Measurements from ENCODE around the gene NCOA5. TPM values are rescaled to one million over a fixed set of nuclear protein-coding genes. Genes with fewer than 3 reads are reported as not detected.

Gene NCOA5
- total RNA-seq, 2 donors from 2014 or later, result 14.5 to 15.0 TPM

DNA sequence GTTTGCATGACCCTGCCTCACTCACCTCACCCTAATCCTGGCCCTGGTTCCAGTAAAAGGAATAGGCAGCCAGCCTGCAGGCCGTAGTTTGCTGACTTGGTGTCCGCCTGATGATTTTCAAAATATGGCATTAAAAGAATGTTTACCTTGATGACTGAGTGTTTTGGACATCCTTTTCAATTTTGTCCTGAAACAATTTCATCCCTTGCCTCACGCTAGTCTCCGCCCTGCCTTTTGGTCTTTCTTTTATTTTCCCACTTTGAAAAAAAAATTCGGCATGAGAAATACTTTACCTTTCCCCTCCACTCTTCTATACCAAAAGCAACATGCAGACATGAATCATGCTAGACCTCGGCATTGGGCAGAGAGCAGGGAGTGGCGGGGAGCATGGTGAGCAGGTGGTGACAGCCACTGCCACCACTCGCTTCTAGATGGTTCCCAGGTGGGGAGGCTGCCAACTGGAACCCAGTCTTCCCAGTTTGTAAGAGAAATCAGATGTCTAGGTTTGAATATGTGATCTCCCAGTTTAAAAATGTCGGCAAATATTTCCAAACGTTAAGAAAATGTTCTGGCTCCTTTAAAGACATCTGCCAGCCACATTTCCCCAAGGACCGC is 37.7 kb upstream of the NCOA5 start:
- Mint-ChIP-seq H3K27me3 (peaks cover 62% of the 10 kb centered on the region), H3K27ac (no peak overlapping the region)

DNA sequence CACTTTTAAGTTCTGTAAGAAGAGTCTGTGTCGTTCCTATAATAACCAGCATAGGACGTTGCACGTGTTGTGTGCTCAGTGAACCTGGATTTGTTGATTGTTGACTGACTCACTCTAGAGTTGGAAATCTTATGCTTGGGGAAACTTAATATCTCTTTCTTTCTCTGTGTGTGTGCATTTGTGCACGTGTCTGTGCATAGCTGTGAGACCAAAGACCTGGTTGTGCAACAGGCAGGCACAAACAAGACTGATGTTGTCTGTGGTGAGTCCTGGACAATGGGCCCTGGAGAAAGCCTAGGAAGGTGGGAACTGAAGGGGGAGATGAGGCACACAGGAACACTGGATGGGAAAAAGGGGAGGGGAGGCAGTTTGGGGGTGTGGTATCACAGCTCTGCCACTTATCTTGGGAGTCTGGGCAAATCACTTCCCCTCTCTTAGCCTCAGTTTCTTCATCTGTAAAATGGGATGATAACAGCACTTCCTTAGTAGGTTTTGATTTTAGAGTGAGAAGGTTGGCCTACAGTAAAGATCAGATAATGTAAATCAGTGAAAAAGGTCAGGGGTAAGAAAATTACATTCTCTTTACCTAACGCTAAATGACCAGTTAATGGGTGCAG is 36.8 kb upstream of the NCOA5 start:
- H3K4me1 Mint-ChIP-seq, result peaks cover 4% of the 10 kb centered on the region
- no peak overlapping the region for H3K27ac Mint-ChIP-seq
- peaks cover 53% of the 10 kb centered on the region for H3K27me3 Mint-ChIP-seq
- DNase-seq (no peak), ATAC-seq (no peak)
- no peak overlapping the region for H3K4me3 Mint-ChIP-seq
- no peaks in the 10 kb centered on the region for H3K9me3 ChIP-seq (ENCODE audit: control insufficient read depth, low read length, poor library complexity, severe bottlenecking)
- H3K36me3 Mint-ChIP-seq (ENCODE audit: low read depth), result peaks cover 5% of the 10 kb centered on the region

More for the DNA sequence above, 37.7 kb upstream of the NCOA5 start:
- Mint-ChIP-seq H3K4me1 (peaks cover 4% of the 10 kb centered on the region), H3K36me3 (ENCODE audit: low read depth) (peaks cover 5% of the 10 kb centered on the region), H3K4me3 (no peak overlapping the region)
- ATAC-seq, result no peak
- no peak for DNase-seq
- no peaks in the 10 kb centered on the region for H3K9me3 ChIP-seq (ENCODE audit: control insufficient read depth, low read length, poor library complexity, severe bottlenecking)

DNA sequence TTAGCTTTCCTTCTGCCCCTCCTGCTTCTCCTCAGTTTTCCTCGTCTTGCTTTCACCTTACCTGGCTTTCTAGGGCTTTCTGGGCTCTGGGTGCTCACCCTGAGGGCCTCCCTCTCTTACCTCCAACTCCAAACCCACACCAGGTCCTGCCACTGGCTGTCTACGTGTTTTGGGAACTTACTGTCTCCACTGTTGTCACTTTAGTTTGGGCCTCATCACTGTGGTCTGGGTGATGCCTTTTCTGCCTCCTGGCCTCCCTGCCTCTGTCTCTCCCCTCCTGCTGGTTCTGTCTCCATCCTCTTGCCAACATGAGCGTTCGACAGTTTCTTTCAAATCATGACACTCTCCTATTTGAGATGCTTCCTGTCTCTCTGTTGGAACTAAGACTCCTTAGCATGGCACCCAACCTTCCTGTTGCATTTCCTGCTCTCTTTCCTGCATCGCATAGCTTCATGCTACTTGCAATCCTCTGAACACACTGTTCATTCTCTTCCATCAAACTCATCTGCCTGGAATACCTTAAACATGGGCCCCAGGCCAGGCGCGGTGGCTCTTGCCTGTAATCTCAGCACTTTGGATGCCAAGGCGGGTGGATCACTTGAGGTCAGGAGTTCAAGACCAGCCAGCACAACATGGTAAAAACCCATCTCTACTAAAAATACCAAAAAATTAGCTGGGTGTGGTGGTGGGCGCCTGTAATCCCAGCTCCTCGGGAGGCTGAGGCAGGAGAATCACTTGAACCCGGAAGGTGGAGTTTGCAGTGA is 33.9 kb upstream of the NCOA5 start:
- Mint-ChIP-seq H3K4me1 (peaks cover 10% of the 10 kb centered on the region), H3K36me3 (ENCODE audit: low read depth) (peaks cover 5% of the 10 kb centered on the region), H3K27me3 (peaks cover 27% of the 10 kb centered on the region), H3K27ac (no peak overlapping the region), H3K4me3 (no peak overlapping the region)
- ATAC-seq (no peak), DNase-seq (no peak)
- no peaks in the 10 kb centered on the region for H3K9me3 ChIP-seq (ENCODE audit: control insufficient read depth, low read length, poor library complexity, severe bottlenecking)

GRCh38 chr20:46122516-46123481 is 33.0 kb upstream of the NCOA5 start:
- peaks cover 15% of the 10 kb centered on the region for H3K4me1 Mint-ChIP-seq
- peaks cover 5% of the 10 kb centered on the region for H3K36me3 Mint-ChIP-seq (ENCODE audit: low read depth)
- ATAC-seq, result no peak
- H3K27ac Mint-ChIP-seq, result no peak overlapping the region
- DNase-seq, result no peak
- H3K9me3 ChIP-seq (ENCODE audit: control insufficient read depth, low read length, poor library complexity, severe bottlenecking), result no peaks in the 10 kb centered on the region
- peaks cover 27% of the 10 kb centered on the region for H3K27me3 Mint-ChIP-seq
- H3K4me3 Mint-ChIP-seq, result no peak overlapping the region

DNA sequence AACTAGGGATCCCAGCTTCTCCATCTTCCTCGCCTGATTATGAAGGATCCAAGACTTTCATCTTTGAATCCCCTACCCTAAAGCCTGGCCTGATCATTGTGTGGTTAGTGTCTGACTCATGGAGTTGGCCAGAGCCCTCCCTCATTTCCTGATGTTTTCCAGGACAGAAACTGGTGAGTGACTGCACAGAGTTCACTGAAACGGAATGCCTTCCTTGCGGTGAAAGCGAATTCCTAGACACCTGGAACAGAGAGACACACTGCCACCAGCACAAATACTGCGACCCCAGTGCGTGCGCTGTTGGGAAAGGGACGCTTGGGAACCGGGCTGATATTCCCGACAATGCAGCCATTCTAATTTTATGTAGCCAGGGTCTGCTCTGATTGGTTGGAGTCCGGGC is 32.3 kb upstream of the NCOA5 start:
- Mint-ChIP-seq H3K27me3 (peaks cover 23% of the 10 kb centered on the region), H3K4me1 (peaks cover 19% of the 10 kb centered on the region), H3K4me3 (no peak overlapping the region), H3K36me3 (ENCODE audit: low read depth) (peaks cover 5% of the 10 kb centered on the region), H3K27ac (no peak overlapping the region)
- no peak for ATAC-seq
- no peak for DNase-seq
- H3K9me3 ChIP-seq (ENCODE audit: control insufficient read depth, low read length, poor library complexity, severe bottlenecking), result no peaks in the 10 kb centered on the region

DNA sequence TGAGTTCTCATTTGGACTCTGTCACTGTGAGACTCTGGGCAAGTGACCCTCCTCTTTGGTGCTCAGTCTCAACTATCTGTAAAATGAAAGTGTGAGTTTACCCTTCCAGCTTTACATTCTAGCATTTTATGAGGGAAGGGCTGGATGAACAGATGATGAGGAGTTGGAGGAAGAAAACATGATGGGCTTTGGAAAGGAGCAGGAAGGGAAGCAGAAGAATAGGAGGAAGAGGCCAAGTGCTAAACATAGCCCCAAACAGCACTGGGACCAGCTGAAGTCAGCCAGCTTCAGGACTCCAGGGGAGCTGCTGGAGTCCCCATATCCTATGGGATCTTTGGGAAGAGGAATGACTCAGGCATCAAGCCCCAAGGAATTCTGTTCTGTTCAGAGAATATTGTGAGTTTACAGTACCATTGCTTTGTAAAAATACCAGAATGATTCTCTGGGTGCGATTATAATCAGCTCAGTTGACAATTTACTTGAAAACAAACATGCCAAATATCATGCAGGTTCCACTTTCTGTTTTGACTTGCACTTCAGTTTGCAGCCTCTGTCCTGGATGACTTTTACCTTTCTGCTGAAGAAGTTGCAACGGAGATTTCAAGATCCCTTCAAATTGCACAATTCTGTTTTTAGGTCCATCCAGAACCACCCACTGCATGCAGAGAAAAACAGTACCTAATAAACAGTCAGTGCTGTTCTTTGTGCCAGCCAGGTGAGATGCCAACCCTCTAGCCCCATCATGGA is 31.6 kb upstream of the NCOA5 start:
- Mint-ChIP-seq H3K4me1 (peaks cover 19% of the 10 kb centered on the region), H3K27me3 (peaks cover 19% of the 10 kb centered on the region), H3K27ac (no peak overlapping the region), H3K4me3 (no peak overlapping the region), H3K36me3 (ENCODE audit: low read depth) (peaks cover 5% of the 10 kb centered on the region)
- no peaks in the 10 kb centered on the region for H3K9me3 ChIP-seq (ENCODE audit: control insufficient read depth, low read length, poor library complexity, severe bottlenecking)
- no peak for DNase-seq
- no peak for ATAC-seq

- H3K9me3 ChIP-seq (ENCODE audit: control insufficient read depth, low read length, poor library complexity, severe bottlenecking), result no peaks in the 10 kb centered on the region
- peaks cover 19% of the 10 kb centered on the region for H3K4me1 Mint-ChIP-seq
- peaks cover 3% of the 10 kb centered on the region for H3K36me3 Mint-ChIP-seq (ENCODE audit: low read depth)
- no peak for DNase-seq
- peak overlapping the region; percentile 21 for H3K4me3 Mint-ChIP-seq
- no peak overlapping the region for H3K27ac Mint-ChIP-seq
- H3K27me3 Mint-ChIP-seq, result peaks cover 15% of the 10 kb centered on the region
- ATAC-seq, result no peak
Observed at GRCh38 chr20:46120136-46120535, 30.4 kb upstream of the NCOA5 start.

- Mint-ChIP-seq H3K27ac (peak overlapping the region; percentile 81), H3K4me3 (peak overlapping the region; percentile 41)
Observed at GRCh38 chr20:46119547-46119946, 29.8 kb upstream of the NCOA5 start.

DNA sequence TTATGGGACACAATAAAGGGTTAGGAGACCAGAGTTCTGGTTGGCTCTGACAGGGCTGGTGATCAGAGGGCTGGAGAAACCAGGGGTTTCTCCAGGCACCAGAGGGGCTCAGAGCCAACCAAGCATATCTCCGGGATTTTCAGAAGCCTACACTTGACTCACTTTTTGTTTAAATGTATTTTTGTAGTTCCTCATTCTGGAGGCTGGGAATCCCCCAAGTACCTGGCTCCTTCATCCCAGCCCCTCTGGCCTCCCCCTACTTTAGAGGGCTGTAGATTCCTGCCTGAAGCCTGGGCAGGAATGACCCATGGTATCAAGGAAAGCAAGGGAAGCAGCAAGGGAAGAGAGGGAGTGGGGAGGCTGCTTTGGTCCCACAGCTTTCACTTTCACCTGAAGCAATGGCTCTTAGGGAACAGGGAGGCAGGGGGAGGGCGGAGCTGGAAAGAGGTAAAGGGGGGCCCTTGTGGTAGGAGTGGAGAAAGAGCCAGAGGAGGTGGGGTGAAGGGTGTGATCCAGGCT is 29.3 kb upstream of the NCOA5 start:
- Mint-ChIP-seq H3K4me1 (peaks cover 19% of the 10 kb centered on the region), H3K27me3 (peaks cover 24% of the 10 kb centered on the region), H3K27ac (peak overlapping the region; percentile 81), H3K4me3 (peak overlapping the region; percentile 41), H3K36me3 (ENCODE audit: low read depth) (peaks cover 4% of the 10 kb centered on the region)
- H3K9me3 ChIP-seq (ENCODE audit: control insufficient read depth, low read length, poor library complexity, severe bottlenecking), result no peaks in the 10 kb centered on the region
- ATAC-seq (peak; percentile 59), DNase-seq (no peak)

More at GRCh38 chr20:46119547-46119946, 29.8 kb upstream of the NCOA5 start:
- DNase-seq, result no peak
- H3K9me3 ChIP-seq (ENCODE audit: control insufficient read depth, low read length, poor library complexity, severe bottlenecking), result no peaks in the 10 kb centered on the region
- Mint-ChIP-seq H3K36me3 (ENCODE audit: low read depth) (peaks cover 5% of the 10 kb centered on the region), H3K4me1 (peaks cover 19% of the 10 kb centered on the region), H3K27me3 (peaks cover 21% of the 10 kb centered on the region)
- no peak for ATAC-seq

DNA sequence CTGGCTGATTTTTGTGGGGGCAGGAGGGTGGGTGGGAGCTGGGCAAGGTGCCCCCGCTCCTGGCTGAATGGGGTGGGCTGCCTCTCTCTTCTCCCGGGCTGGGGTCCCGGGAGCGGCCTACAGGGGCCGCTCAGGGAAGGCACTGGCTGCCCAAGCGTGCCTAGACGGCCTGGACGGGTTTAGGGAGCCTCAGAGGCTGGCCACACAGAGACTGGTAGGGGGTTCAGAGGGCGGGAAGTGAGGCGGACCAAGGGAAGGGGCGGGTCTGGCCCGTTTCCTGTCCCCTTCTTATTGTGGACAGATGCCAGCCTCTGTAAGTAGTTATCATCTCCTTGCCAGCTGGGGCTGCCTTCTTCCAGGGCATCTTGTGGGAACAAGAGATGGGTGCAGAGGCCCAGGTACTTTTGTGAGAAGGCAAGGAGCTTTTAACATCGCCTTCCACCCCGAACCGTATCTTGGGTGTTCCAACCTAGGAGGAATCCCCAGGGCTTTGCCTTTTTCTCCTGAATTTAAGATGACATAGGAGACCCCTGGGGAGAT is 28.8 kb upstream of the NCOA5 start:
- DNase-seq, result no peak

GRCh38 chr20:46117704-46118467 is 28.1 kb upstream of the NCOA5 start, which contains the start of gene CD40:
CD40 (plus strand) TSS chr20:46118314; CDS start chr20:46118344, 30 bp downstream.
- H3K36me3 Mint-ChIP-seq (ENCODE audit: low read depth), result peaks cover 7% of the 10 kb centered on the region
- DNase-seq, result peak; percentile 52 to 57 (median 53)
- peak within 1 kb of the TSS; percentile 94 for H3K4me3 Mint-ChIP-seq

More for the DNA sequence above, 28.8 kb upstream of the NCOA5 start:
- Mint-ChIP-seq H3K36me3 (ENCODE audit: low read depth) (peaks cover 7% of the 10 kb centered on the region), H3K4me3 (peak overlapping the region; percentile 94), H3K4me1 (peaks cover 16% of the 10 kb centered on the region), H3K27ac (peak overlapping the region; percentile 81), H3K27me3 (peaks cover 27% of the 10 kb centered on the region)
- peak; percentile 40 for ATAC-seq
- no peaks in the 10 kb centered on the region for H3K9me3 ChIP-seq (ENCODE audit: control insufficient read depth, low read length, poor library complexity, severe bottlenecking)

More at GRCh38 chr20:46117704-46118467, 28.1 kb upstream of the NCOA5 start, which contains the start of gene CD40:
- Mint-ChIP-seq H3K27me3 (peaks cover 33% of the 10 kb centered on the region), H3K27ac (peak within 1 kb of the TSS; percentile 81), H3K4me1 (peaks cover 15% of the 10 kb centered on the region)
- peak; percentile 90 for ATAC-seq
- H3K9me3 ChIP-seq (ENCODE audit: control insufficient read depth, low read length, poor library complexity, severe bottlenecking), result no peaks in the 10 kb centered on the region

Data from T-helper 17 cell (primary cell).